ENCODE measurements around the gene OGFOD3. TPM values are rescaled to one million over a fixed set of nuclear protein-coding genes. Genes with fewer than 3 reads are reported as not detected.
A peak's percentile ranks its signal among the peaks of the same experiment; 100 is the strongest.

Gene OGFOD3, protein sequence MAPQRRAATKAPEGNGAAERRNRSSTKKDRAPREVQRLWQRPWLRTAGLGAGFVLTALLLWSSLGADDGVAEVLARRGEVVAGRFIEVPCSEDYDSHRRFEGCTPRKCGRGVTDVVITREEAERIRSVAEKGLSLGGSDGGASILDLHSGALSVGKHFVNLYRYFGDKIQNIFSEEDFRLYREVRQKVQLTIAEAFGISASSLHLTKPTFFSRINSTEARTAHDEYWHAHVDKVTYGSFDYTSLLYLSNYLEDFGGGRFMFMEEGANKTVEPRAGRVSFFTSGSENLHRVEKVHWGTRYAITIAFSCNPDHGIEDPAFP
- 25.3 and 27.4 TPM in 2 replicates for total RNA-seq

DNA sequence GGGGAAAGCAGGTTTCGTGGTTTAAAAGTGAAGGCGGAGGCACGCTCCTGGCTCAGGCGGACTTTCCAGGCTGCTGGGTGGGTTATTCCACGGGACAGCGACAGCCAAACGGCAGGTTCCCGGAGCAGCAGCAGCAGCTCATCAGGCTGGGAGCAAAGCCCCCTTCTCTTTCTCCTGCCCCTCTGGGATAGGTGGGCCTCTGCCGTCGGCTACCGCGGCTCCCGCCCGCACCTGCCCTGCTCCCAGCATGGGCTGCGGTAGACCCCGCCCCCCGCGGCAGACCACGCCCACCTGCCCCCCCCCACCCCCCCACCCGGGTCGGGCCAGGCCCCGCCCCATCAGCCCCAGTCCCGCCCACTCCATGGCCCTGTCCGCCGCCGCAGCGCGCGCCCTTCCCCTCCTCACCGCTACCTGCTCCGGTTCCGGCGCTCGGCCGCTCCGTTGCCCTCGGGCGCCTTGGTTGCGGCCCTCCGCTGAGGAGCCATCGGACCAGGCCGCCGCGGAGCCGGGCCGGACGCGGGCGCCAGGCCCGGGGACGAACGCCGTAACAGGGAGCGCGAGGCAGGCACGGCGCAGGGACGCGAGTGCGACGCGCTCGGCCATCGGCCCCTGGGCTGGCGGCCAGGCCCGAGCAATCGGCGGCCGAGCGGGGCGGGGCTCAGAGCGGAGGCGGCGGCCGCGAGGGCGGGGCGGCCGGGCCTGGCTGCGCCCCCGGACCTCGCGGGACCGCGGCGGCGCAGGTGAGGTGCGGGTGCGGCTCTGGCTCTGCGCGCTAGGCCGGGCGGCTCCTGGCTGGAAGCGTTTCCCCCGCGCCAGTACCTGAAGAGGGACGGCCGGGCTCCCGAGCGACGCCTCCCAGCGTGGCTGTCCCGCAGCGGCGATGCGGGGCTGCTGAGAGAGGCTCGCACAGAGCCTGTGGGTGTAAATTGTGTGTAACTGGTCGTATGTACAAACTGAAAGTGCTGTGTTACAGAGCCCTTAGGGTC lies at the start of gene OGFOD3, which contains the start of gene HEXD:
OGFOD3 (minus strand) TSS at position 586 of the 986 bp plus-strand sequence; CDS start at position 485, 101 bp downstream.
HEXD (plus strand) TSS at position 347 of the 986 bp plus-strand sequence. CDS start 1,453 bp downstream, outside the sequence.
- peak within 1 kb of the TSS; percentile 86 for H3K4me3 ChIP-seq (ENCODE audit: insufficient read depth, low read length)
- peak within 1 kb of the TSS; percentile 97 for H2AFZ ChIP-seq (ENCODE audit: low read length)
- peak within 1 kb of the TSS; percentile 82 for H3K4me2 ChIP-seq (ENCODE audit: insufficient read depth, low read length)
- H4K20me1 ChIP-seq (ENCODE audit: insufficient read depth, low read length) = peaks cover 37% of the 10 kb centered on the region
- peaks cover 13% of the 10 kb centered on the region for H3K4me1 ChIP-seq (ENCODE audit: insufficient read depth, low read length)
- H3K36me3 ChIP-seq (ENCODE audit: insufficient read depth, low read length) = no peaks in the 10 kb centered on the region
- H3K9me3 ChIP-seq (ENCODE audit: low read depth, low read length) = peaks cover 2% of the 10 kb centered on the region
- H3K27me3 ChIP-seq (ENCODE audit: insufficient read depth, low read length) = no peaks in the 10 kb centered on the region
- DNase-seq (ENCODE audit: insufficient read length, low spot score, missing footprints) = peak; percentile 99
- TF ChIP-seq CTCF (IDR thresholded peaks at IDR 0.05; ENCODE audit: extremely low read depth, low read depth, low read length) = no peak
- H3K79me2 ChIP-seq (ENCODE audit: insufficient read depth, low read length) = no peaks in the 10 kb centered on the region
- H3K27ac ChIP-seq (ENCODE audit: low read depth, low read length) = no peak within 1 kb of the TSS

DNA sequence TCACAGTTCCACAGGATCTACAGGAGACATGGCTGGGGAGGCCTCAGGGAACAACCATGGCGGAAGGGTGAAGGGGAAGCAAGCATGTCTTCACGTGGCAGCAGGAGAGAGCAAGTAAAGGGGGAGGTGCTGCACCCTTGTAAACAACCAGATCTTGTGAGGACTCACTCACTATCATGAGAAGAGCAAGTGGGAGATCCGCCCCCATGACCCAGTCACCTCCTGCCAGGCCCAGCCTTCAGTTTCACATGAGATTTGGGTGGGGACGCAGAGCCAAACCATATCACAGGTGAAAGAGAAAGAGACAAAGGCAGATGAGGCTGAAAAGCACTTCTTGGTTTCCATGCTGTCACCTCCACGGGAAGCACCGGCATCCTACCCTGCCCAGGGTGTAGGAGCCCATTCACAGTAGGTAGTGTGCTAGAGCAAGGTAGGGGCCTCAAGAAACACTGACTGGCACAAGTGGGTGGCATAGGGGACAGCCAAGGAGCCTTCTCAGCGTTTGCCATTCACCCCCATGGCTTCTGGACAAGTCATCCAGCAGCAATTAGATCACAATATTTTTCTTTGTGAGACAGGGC lies 46.7 kb upstream of the OGFOD3 start:
- TF ChIP-seq CTCF (IDR thresholded peaks at IDR 0.05; ENCODE audit: extremely low read depth, low read depth, low read length) = no peak
- H3K36me3 ChIP-seq (ENCODE audit: insufficient read depth, low read length) = peaks cover 48% of the 10 kb centered on the region

DNA sequence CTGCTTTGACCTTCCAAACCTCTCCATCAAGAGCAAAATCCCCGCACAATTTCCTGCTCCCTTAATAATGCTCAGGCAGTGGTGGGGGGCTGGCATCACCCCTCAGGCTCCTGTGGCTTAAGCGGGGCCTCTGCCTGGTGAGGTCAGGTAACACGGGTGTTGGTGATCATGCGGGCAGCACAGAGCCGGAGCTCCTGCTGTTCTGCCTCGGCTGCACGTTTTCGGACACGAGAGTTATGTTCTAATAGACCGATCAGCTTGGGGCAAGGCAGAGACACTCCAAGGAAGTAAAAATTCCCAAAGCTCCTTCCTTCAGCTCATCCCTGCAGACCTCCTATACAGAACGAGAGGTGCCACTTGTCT lies 46.2 kb upstream of the OGFOD3 start:
- H4K20me1 ChIP-seq (ENCODE audit: insufficient read depth, low read length) = no peaks in the 10 kb centered on the region
- no peak overlapping the region for H2AFZ ChIP-seq (ENCODE audit: low read length)
- no peak overlapping the region for H3K4me2 ChIP-seq (ENCODE audit: insufficient read depth, low read length)
- no peaks in the 10 kb centered on the region for H3K9me3 ChIP-seq (ENCODE audit: low read depth, low read length)
- DNase-seq (ENCODE audit: insufficient read length, low spot score, missing footprints) = peak; percentile 68
- no peaks in the 10 kb centered on the region for H3K4me1 ChIP-seq (ENCODE audit: insufficient read depth, low read length)
- no peak overlapping the region for H3K27ac ChIP-seq (ENCODE audit: low read depth, low read length)
- TF ChIP-seq CTCF (IDR thresholded peaks at IDR 0.05; ENCODE audit: extremely low read depth, low read depth, low read length) = no peak
- peaks cover 44% of the 10 kb centered on the region for H3K36me3 ChIP-seq (ENCODE audit: insufficient read depth, low read length)
- no peaks in the 10 kb centered on the region for H3K27me3 ChIP-seq (ENCODE audit: insufficient read depth, low read length)
- no peak overlapping the region for H3K4me3 ChIP-seq (ENCODE audit: insufficient read depth, low read length)
- H3K79me2 ChIP-seq (ENCODE audit: insufficient read depth, low read length) = no peaks in the 10 kb centered on the region

More for the DNA sequence above, 46.7 kb upstream of the OGFOD3 start:
- Histone ChIP-seq H4K20me1 (ENCODE audit: insufficient read depth, low read length) (no peaks in the 10 kb centered on the region), H2AFZ (ENCODE audit: low read length) (no peak overlapping the region), H3K27ac (ENCODE audit: low read depth, low read length) (no peak overlapping the region), H3K79me2 (ENCODE audit: insufficient read depth, low read length) (no peaks in the 10 kb centered on the region), H3K4me2 (ENCODE audit: insufficient read depth, low read length) (no peak overlapping the region), H3K4me3 (ENCODE audit: insufficient read depth, low read length) (no peak overlapping the region), H3K9me3 (ENCODE audit: low read depth, low read length) (no peaks in the 10 kb centered on the region), H3K4me1 (ENCODE audit: insufficient read depth, low read length) (no peaks in the 10 kb centered on the region), H3K27me3 (ENCODE audit: insufficient read depth, low read length) (no peaks in the 10 kb centered on the region)
- no peak for DNase-seq (ENCODE audit: insufficient read length, low spot score, missing footprints)

Data from osteoblast (primary cell).